ENCODE measurements around the gene ANKS1A. TPM values are rescaled to one million over a fixed set of nuclear protein-coding genes. Genes with fewer than 3 reads are reported as not detected.

The ANKS1A gene
- total RNA-seq, 1 experiment from 2014 or later = 21.7 TPM

DNA sequence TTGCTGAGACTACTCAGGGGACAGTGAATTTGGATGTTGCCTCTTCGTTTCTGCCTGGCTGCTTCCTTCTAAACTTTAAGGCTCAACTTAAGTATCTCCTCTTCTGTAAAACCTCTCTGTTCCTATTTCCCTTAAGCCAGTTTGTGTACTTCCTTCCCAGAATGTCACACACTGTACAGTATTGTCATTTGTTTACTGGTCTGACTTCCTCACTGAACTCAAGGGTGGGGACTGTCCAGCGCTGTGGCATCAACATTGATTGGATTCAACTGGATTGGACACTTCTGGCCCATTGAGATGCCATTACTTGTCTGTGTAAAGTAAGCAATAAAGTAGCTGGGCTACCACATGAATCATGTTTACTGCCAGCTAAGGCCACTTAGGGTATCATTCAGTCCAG, 69.7 kb downstream of the ANKS1A start:
- no peak for DNase-seq (ENCODE audit: low spot score)
- BruUV-seq (replicated peaks) = no TSS peak
- intact Hi-C loops (cut with micrococcal nuclease; ENCODE audit: unreplicated experiment) = no loop called here
- Histone ChIP-seq H3K27ac (ENCODE audit: low read depth, low read length, poor library complexity, severe bottlenecking) (no peak overlapping the region), H3K9me3 (ENCODE audit: low read depth, low read length, poor library complexity, severe bottlenecking) (no peaks in the 10 kb centered on the region), H3K4me1 (ENCODE audit: insufficient read depth, low read length, poor library complexity, severe bottlenecking) (peaks cover 16% of the 10 kb centered on the region), H3K27me3 (replicated peaks; ENCODE audit: insufficient read depth, low read depth, low read length, poor library complexity) (no peaks in the 10 kb centered on the region), H3K4me3 (ENCODE audit: low read depth, low read length, poor library complexity, severe bottlenecking) (no peak overlapping the region), H3K36me3 (ENCODE audit: insufficient read depth, low read length, poor library complexity, severe bottlenecking) (no peaks in the 10 kb centered on the region)
- TF ChIP-seq EZH2 (IDR thresholded peaks at IDR 0.05; ENCODE audit: borderline replicate concordance, low read depth, low read length, poor library complexity, severe bottlenecking) (no peak), CTCF (conservative IDR thresholded peaks at IDR 0.05; ENCODE audit: low read depth, low read length) (no peak)
- ChIA-PET POLR2A (ENCODE audit: low non-redundant PET) (no interaction called here), CTCF (no interaction called here)

GRCh38 chr6:34959224-34959623, 70.2 kb downstream of the ANKS1A start:
- no peaks in the 10 kb centered on the region for H3K9me3 ChIP-seq (ENCODE audit: low read depth, low read length, poor library complexity, severe bottlenecking)
- H3K27me3 ChIP-seq (replicated peaks; ENCODE audit: insufficient read depth, low read depth, low read length, poor library complexity) = no peaks in the 10 kb centered on the region
- TF ChIP-seq EZH2 (IDR thresholded peaks at IDR 0.05; ENCODE audit: borderline replicate concordance, low read depth, low read length, poor library complexity, severe bottlenecking) (no peak), CTCF (conservative IDR thresholded peaks at IDR 0.05; ENCODE audit: low read depth, low read length) (no peak)
- intact Hi-C loops (cut with micrococcal nuclease; ENCODE audit: unreplicated experiment) = no loop called here
- no TSS peak for BruUV-seq (replicated peaks)
- CTCF ChIA-PET = no interaction called here
- DNase-seq (ENCODE audit: low spot score) = no peak
- POLR2A ChIA-PET (ENCODE audit: low non-redundant PET) = interaction anchor here (0.6 kb wide), 1 partner anchor 25 kb away, joined by 3 read pairs; no protein-coding TSS in a partner anchor
- no peaks in the 10 kb centered on the region for H3K36me3 ChIP-seq (ENCODE audit: insufficient read depth, low read length, poor library complexity, severe bottlenecking)
- peaks cover 16% of the 10 kb centered on the region for H3K4me1 ChIP-seq (ENCODE audit: insufficient read depth, low read length, poor library complexity, severe bottlenecking)
- H3K4me3 ChIP-seq (ENCODE audit: low read depth, low read length, poor library complexity, severe bottlenecking) = no peak overlapping the region
- no peak overlapping the region for H3K27ac ChIP-seq (ENCODE audit: low read depth, low read length, poor library complexity, severe bottlenecking)

GRCh38 chr6:34961082-34961481, 72.0 kb downstream of the ANKS1A start:
- TF ChIP-seq CTCF (conservative IDR thresholded peaks at IDR 0.05; ENCODE audit: low read depth, low read length) = no peak
- TF ChIP-seq EZH2 (IDR thresholded peaks at IDR 0.05; ENCODE audit: borderline replicate concordance, low read depth, low read length, poor library complexity, severe bottlenecking) = no peak
- no peak for DNase-seq (ENCODE audit: low spot score)
- no TSS peak for BruUV-seq (replicated peaks)
- Histone ChIP-seq H3K27me3 (replicated peaks; ENCODE audit: insufficient read depth, low read depth, low read length, poor library complexity) (no peaks in the 10 kb centered on the region), H3K4me3 (ENCODE audit: low read depth, low read length, poor library complexity, severe bottlenecking) (no peak overlapping the region), H3K27ac (ENCODE audit: low read depth, low read length, poor library complexity, severe bottlenecking) (no peak overlapping the region), H3K36me3 (ENCODE audit: insufficient read depth, low read length, poor library complexity, severe bottlenecking) (no peaks in the 10 kb centered on the region), H3K9me3 (ENCODE audit: low read depth, low read length, poor library complexity, severe bottlenecking) (no peaks in the 10 kb centered on the region), H3K4me1 (ENCODE audit: insufficient read depth, low read length, poor library complexity, severe bottlenecking) (peaks cover 11% of the 10 kb centered on the region)
- ChIA-PET CTCF (no interaction called here), POLR2A (ENCODE audit: low non-redundant PET) (no interaction called here)
- intact Hi-C loops (cut with micrococcal nuclease; ENCODE audit: unreplicated experiment) = no loop called here
